ENCODE measurements around the gene AGBL2. TPM values are rescaled to one million over a fixed set of nuclear protein-coding genes. Genes with fewer than 3 reads are reported as not detected.

Gene AGBL2
- total RNA-seq, 1 donor from 2014 or later, result 1.4 TPM

DNA sequence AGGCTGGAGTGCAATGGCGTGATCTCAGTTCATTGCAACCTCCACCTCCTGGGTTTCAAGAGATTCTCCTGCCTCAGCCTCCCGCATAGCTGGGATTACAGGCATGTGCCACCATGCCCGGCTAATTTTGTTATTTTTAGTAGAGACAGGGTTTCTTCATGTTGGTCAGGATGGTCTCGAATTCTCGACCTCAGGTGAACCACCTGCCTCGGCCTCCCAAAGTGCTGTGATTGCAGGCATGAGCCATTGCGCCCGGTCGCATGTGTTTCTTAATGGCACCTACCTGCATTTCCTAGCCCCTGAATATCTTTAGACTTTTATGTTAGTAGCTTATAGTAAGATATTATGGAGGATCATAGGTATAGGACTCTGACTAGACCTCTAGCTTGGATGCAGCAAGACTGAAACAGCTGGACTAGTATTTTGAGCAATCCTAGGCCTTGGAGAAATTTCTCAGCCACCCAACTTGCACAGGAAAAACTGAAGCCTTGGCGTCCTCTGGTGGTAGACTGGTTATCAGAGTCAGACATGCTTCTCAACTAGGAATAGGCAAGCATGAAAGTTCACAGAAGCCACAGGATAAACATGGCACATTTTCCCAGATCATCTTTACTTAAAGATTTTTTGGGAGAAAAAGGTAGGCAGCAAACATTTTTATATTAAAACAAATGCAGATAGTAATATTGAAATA, 98.3 kb downstream of the AGBL2 start:
- TF ChIP-seq EZH2 (IDR thresholded peaks at IDR 0.05; ENCODE audit: insufficient read depth, low read length) (no peak), CTCF (IDR thresholded peaks at IDR 0.05; ENCODE audit: insufficient read depth, low read depth, low read length) (peak; percentile 93)
- Histone ChIP-seq H4K20me1 (ENCODE audit: insufficient read depth, low read length) (peaks cover 7% of the 10 kb centered on the region), H2AFZ (ENCODE audit: low read depth, low read length) (no peak overlapping the region), H3K36me3 (ENCODE audit: insufficient read depth, low read length) (peaks cover 19% of the 10 kb centered on the region), H3K27ac (ENCODE audit: low read depth, low read length) (peak overlapping the region; percentile 37), H3K4me1 (ENCODE audit: insufficient read depth, low read length) (peaks cover 10% of the 10 kb centered on the region), H3K27me3 (ENCODE audit: insufficient read depth, low read length) (no peaks in the 10 kb centered on the region), H3K4me3 (ENCODE audit: insufficient read depth, low read depth, low read length) (no peak overlapping the region), H3K9ac (ENCODE audit: low read length) (peak overlapping the region; percentile 15), H3K9me3 (ENCODE audit: insufficient read depth, low read depth, low read length) (no peaks in the 10 kb centered on the region), H3K79me2 (ENCODE audit: insufficient read depth, low read length) (no peaks in the 10 kb centered on the region), H3K4me2 (ENCODE audit: low read length) (peak overlapping the region; percentile 50)
- H3K4me1 Mint-ChIP-seq (ENCODE audit: low read depth, unreplicated experiment), result no peaks in the 10 kb centered on the region
- DNase-seq (ENCODE audit: low read depth) (peak; percentile 52), FAIRE-seq (no peak)
- H3K27ac Mint-ChIP-seq (ENCODE audit: unreplicated experiment), result no peak overlapping the region
- no peak overlapping the region for H3K4me3 Mint-ChIP-seq (ENCODE audit: unreplicated experiment)
- no peaks in the 10 kb centered on the region for H3K27me3 Mint-ChIP-seq (ENCODE audit: low read depth, unreplicated experiment)
- no peaks in the 10 kb centered on the region for H3K9me3 Mint-ChIP-seq (ENCODE audit: unreplicated experiment)
- no peaks in the 10 kb centered on the region for H3K36me3 Mint-ChIP-seq (ENCODE audit: low read depth, unreplicated experiment)

- H3K27ac Mint-ChIP-seq (ENCODE audit: unreplicated experiment), result no peak overlapping the region
Measured at GRCh38 chr11:47615249-47615648, 99.9 kb downstream of the AGBL2 start.

More at GRCh38 chr11:47615249-47615648, 99.9 kb downstream of the AGBL2 start:
- Mint-ChIP-seq H3K9me3 (ENCODE audit: unreplicated experiment) (no peaks in the 10 kb centered on the region), H3K36me3 (ENCODE audit: low read depth, unreplicated experiment) (peaks cover 4% of the 10 kb centered on the region), H3K27me3 (ENCODE audit: low read depth, unreplicated experiment) (no peaks in the 10 kb centered on the region), H3K4me1 (ENCODE audit: low read depth, unreplicated experiment) (no peaks in the 10 kb centered on the region), H3K4me3 (ENCODE audit: unreplicated experiment) (no peak overlapping the region)
- TF ChIP-seq CTCF (IDR thresholded peaks at IDR 0.05; ENCODE audit: insufficient read depth, low read depth, low read length), result no peak
- no peak for TF ChIP-seq EZH2 (IDR thresholded peaks at IDR 0.05; ENCODE audit: insufficient read depth, low read length)
- Histone ChIP-seq H3K4me1 (ENCODE audit: insufficient read depth, low read length) (peaks cover 10% of the 10 kb centered on the region), H3K9me3 (ENCODE audit: insufficient read depth, low read depth, low read length) (no peaks in the 10 kb centered on the region), H3K79me2 (ENCODE audit: insufficient read depth, low read length) (no peaks in the 10 kb centered on the region), H3K4me2 (ENCODE audit: low read length) (no peak overlapping the region), H3K27ac (ENCODE audit: low read depth, low read length) (no peak overlapping the region), H3K36me3 (ENCODE audit: insufficient read depth, low read length) (peaks cover 12% of the 10 kb centered on the region), H4K20me1 (ENCODE audit: insufficient read depth, low read length) (peaks cover 7% of the 10 kb centered on the region), H3K9ac (ENCODE audit: low read length) (no peak overlapping the region), H2AFZ (ENCODE audit: low read depth, low read length) (no peak overlapping the region), H3K4me3 (ENCODE audit: insufficient read depth, low read depth, low read length) (no peak overlapping the region), H3K27me3 (ENCODE audit: insufficient read depth, low read length) (no peaks in the 10 kb centered on the region)
- no peak for FAIRE-seq
- DNase-seq (ENCODE audit: low read depth), result no peak

Data from astrocyte (in vitro differentiated cells and primary cell).